IPS-18a (cell line): ENCODE results near the gene CFAP210.

Source experiments
- H3K27ac ChIP-seq: one replicate; pipeline ENCODE4 v1.5.1; 2013; ENCODE audit warnings: low read length
- H3K27me3 ChIP-seq: one replicate; pipeline ENCODE4 v1.6.1; 2013; ENCODE audit warnings: mild to moderate bottlenecking, low read length; ENCODE audit not compliant: control insufficient read depth, insufficient read depth
- H3K36me3 ChIP-seq: one replicate; pipeline ENCODE4 v1.6.1; 2013; ENCODE audit warnings: low read depth, low read length; ENCODE audit not compliant: control insufficient read depth
- H3K4me1 ChIP-seq: one replicate; pipeline ENCODE4 v1.6.1; 2013; ENCODE audit warnings: low read depth, low read length; ENCODE audit not compliant: control insufficient read depth
- H3K4me3 ChIP-seq: one replicate; pipeline ENCODE4 v1.5.1; 2013; ENCODE audit warnings: low read length
- H3K9ac ChIP-seq: one replicate; pipeline ENCODE4 v1.6.1; 2013; ENCODE audit warnings: mild to moderate bottlenecking, low read length, moderate library complexity
- H3K9me3 ChIP-seq: one replicate; pipeline ENCODE4 v1.6.1; 2013; ENCODE audit warnings: low read depth, low read length; ENCODE audit not compliant: control insufficient read depth

CFAP210 gene

DNA sequence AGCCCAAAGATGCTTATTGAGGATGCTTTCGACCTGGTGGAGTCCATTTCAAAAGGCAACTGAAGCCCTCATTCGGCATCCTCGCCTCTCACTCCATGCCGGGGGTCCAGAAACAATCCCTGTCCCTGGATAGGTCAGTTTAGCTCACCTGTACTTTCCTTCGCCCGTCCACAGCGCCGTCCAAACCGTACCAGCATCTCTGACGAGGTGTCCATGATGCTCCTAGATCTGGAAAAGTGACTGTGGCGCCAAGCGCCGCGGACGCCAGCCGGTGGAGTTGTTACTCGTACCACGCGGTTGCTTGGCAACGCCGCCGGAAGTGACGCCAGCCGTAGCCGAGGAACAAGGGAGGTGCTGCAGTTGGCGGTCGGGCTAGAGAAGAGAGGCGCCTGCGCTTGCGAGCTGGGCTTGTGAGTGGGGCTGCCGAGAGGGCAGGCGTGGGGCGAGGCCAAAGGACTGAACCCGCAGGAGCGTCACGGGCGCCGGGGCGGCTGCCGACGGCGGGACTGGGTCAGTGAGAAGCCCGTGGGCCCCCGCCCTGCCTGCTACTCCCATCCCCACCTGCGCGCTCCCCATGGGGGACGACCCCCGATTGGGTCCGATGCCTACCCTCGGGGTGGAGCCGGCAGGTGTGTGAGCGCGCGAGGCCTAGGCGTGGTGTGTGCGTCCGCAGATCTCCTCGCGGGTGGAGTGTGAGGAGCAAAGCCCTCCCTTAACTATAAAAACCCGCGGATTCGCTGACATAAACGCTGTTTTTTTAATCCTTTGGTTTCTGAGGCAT, at the start of gene CFAP210, which contains the start of gene PHOSPHO2:
Gene CFAP210, minus strand, starts transcription at position 293 of the 781 bp plus-strand sequence. Its CDS starts 78 bp downstream, at position 215.
Gene PHOSPHO2, plus strand, starts transcription at position 357 of the 781 bp plus-strand sequence. CDS start 6,503 bp downstream, outside the sequence.
- Histone ChIP-seq H3K9ac (peak within 1 kb of the TSS; percentile 92), H3K9me3 (no peaks in the 10 kb centered on the region), H3K36me3 (peaks cover 14% of the 10 kb centered on the region), H3K4me3 (peak within 1 kb of the TSS; percentile 96), H3K27ac (peak within 1 kb of the TSS; percentile 86), H3K27me3 (no peaks in the 10 kb centered on the region), H3K4me1 (no peaks in the 10 kb centered on the region)

- Histone ChIP-seq H3K9me3 (no peaks in the 10 kb centered on the region), H3K4me3 (no peak overlapping the region), H3K27ac (no peak overlapping the region), H3K27me3 (no peaks in the 10 kb centered on the region), H3K9ac (no peak overlapping the region), H3K36me3 (peaks cover 59% of the 10 kb centered on the region), H3K4me1 (no peaks in the 10 kb centered on the region)
Measured at GRCh38 chr2:169743549-169743948, 49.3 kb upstream of the CFAP210 start.

DNA sequence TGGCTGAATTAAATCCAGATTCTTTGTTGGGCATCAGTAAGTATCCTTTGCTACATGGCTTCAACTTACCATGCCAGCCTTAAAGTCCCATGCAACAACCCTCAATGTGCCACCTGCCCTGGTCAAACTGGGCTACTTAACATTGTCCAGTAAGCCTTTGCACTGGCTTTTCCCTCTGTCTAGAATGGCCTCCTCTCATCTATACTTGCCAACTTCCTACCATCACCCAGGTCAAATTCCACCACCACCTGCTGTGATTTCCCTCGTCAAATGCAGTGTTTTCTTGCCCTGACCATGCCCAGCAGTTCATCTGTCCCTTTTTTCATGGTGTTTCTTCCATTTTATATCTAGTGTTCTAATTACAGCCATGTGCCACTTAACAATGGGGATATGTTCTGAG, 45.1 kb upstream of the CFAP210 start:
- H3K27ac ChIP-seq = no peak overlapping the region
- no peak overlapping the region for H3K4me3 ChIP-seq
- H3K36me3 ChIP-seq = peaks cover 50% of the 10 kb centered on the region
- no peaks in the 10 kb centered on the region for H3K9me3 ChIP-seq
- H3K27me3 ChIP-seq = no peaks in the 10 kb centered on the region
- H3K9ac ChIP-seq = no peak overlapping the region
- H3K4me1 ChIP-seq = peaks cover 17% of the 10 kb centered on the region

GRCh38 chr2:169738566-169739229, 44.5 kb upstream of the CFAP210 start:
- Histone ChIP-seq H3K36me3 (peaks cover 45% of the 10 kb centered on the region), H3K4me3 (no peak overlapping the region), H3K4me1 (peaks cover 17% of the 10 kb centered on the region)

DNA sequence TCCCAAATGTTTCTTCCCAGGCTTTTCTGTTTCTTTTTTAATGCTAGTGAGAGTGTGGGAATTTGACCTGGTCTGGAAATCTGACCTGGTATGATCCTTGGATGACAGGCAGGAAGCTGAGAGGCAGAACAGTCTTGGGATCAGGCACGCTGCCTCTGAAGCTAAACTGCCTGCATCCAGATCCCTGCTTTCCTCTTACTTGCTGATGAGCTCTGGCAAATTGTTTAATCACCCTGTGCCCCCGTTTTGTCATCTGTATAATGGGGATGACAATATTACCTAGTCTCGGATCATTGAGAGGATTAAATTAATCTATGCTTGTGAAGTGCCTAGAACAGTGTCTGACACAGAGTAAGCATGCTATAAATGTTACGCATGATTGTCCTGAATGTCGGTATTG, 42.7 kb upstream of the CFAP210 start:
- peaks cover 21% of the 10 kb centered on the region for H3K4me1 ChIP-seq
- H3K27me3 ChIP-seq = peaks cover 11% of the 10 kb centered on the region
- peak overlapping the region; percentile 86 for H3K4me3 ChIP-seq
- no peak overlapping the region for H3K9ac ChIP-seq
- H3K9me3 ChIP-seq = no peaks in the 10 kb centered on the region
- H3K36me3 ChIP-seq = peaks cover 28% of the 10 kb centered on the region
- H3K27ac ChIP-seq = no peak overlapping the region

More at GRCh38 chr2:169738566-169739229, 44.5 kb upstream of the CFAP210 start:
- Histone ChIP-seq H3K9ac (no peak overlapping the region), H3K27me3 (no peaks in the 10 kb centered on the region), H3K27ac (no peak overlapping the region), H3K9me3 (no peaks in the 10 kb centered on the region)

DNA sequence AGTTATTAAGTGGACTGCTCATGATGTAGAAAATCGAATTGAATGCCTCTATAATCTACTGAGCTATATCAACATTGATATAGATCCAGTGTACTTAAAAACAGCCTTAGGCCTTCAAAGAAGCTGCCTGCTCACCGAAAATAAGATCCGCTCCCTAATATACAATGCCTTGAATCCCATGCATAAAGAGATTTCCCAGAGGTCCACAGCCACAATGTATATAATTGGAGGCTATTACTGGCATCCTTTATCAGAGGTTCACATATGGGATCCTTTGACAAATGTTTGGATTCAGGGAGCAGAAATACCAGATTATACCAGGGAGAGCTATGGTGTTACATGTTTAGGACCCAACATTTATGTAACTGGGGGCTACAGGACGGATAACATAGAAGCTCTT, 41.4 kb upstream of the CFAP210 start:
- Histone ChIP-seq H3K4me3 (peak overlapping the region; percentile 86), H3K27me3 (peaks cover 11% of the 10 kb centered on the region), H3K4me1 (peaks cover 21% of the 10 kb centered on the region), H3K27ac (no peak overlapping the region), H3K9ac (peak overlapping the region; percentile 82), H3K36me3 (peaks cover 16% of the 10 kb centered on the region), H3K9me3 (no peaks in the 10 kb centered on the region)

DNA sequence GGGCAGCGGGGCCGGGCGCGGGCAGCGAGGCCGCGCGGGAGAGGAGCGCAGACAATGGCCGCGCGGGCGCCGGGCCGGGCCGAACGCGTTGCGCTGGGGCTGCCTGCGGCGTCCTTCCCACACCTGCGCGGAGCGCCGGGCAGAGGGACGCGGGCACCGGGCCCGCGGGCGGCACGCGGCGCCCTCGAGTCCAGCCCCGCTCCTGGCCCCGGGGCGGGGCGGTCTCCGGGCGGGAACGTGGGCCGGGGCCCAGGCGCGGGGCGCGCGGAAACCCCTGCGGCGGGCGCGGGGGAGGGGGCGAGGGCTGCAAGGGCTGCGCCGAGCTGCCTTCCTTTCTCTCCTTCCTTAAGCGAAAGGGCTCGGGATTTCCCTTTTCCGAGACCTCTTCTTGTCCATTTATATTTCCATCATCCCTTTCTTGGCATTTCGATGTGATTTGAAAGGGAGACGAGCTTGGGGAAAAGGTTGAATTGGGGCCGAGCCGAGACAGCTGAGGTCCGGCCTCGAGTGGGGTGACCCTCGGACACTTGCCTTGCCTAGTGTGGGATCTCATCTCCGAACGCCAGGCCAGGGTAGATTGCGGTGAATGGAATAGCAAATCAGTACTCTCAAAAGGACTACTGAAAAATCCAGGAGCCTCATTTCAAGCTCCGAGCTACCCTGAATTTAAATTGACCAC, 40.1 kb upstream of the CFAP210 start:
- Histone ChIP-seq H3K4me3 (peak overlapping the region; percentile 86), H3K9me3 (no peaks in the 10 kb centered on the region), H3K4me1 (peaks cover 21% of the 10 kb centered on the region), H3K36me3 (peaks cover 8% of the 10 kb centered on the region), H3K27me3 (peaks cover 11% of the 10 kb centered on the region), H3K9ac (peak overlapping the region; percentile 82), H3K27ac (no peak overlapping the region)

DNA sequence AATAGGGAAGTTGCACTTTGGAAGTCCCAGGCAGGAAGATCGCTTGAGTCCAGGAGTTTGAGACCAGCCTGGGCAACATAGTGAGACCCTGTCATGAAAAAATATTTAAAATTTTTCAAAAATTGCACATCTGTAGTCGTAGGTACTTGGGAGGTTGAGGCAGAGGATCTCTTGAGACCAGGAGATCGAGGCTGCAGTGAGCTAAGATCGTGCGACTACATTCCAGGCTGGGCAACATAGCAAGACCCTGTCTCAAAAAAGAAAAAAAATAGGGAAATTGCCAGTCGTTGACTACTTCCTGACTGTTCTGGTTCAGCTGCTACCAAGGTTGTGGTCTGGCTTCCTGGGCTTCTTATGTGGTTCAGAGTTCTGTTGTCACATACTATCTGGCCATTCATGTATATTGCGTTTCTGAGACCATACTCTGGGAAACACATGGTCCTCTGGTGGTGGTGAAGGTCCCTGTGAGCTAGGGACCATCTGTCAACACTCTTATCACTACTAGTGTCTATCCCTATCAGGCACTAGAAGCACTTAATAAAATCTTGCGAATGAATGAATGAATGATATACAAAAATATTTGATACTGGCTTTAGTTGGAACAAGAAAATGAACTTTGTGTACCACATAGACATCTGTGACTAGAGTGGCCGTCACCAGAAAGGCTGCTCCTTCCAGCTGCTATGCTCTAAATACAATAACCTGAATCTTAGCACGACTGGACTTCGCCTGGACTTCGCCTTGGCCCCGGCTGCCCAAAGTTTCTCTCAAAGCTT, 38.6 kb upstream of the CFAP210 start:
- Histone ChIP-seq H3K27ac (no peak overlapping the region), H3K36me3 (peaks cover 8% of the 10 kb centered on the region), H3K4me3 (peak overlapping the region; percentile 75), H3K27me3 (peaks cover 11% of the 10 kb centered on the region), H3K9me3 (no peaks in the 10 kb centered on the region), H3K9ac (peak overlapping the region; percentile 66), H3K4me1 (peaks cover 24% of the 10 kb centered on the region)

- no peak overlapping the region for H3K27ac ChIP-seq
- H3K9me3 ChIP-seq = no peaks in the 10 kb centered on the region
- H3K27me3 ChIP-seq = peaks cover 11% of the 10 kb centered on the region
- H3K4me1 ChIP-seq = peaks cover 24% of the 10 kb centered on the region
- peaks cover 8% of the 10 kb centered on the region for H3K36me3 ChIP-seq
- no peak overlapping the region for H3K4me3 ChIP-seq
- no peak overlapping the region for H3K9ac ChIP-seq
Measured at GRCh38 chr2:169732075-169732474, 37.9 kb upstream of the CFAP210 start.

DNA sequence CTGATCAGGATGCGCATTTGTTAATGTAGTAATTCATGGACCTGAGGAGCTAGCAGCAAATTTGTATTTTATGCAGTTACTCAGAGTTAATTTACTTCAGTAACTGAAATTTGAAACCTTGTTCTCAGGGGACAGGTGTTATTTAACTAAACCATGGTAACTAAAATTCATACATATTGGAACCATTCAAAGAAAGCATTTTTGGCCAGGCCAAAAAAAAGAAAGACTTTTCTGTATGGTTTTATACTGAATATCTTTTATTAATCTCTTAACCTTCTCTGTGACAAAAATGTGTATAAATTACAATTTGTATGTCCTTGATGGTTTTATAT, 35.0 kb upstream of the CFAP210 start:
- Histone ChIP-seq H3K36me3 (no peaks in the 10 kb centered on the region), H3K9me3 (no peaks in the 10 kb centered on the region), H3K4me3 (no peak overlapping the region), H3K9ac (no peak overlapping the region), H3K27me3 (peaks cover 11% of the 10 kb centered on the region), H3K4me1 (peaks cover 7% of the 10 kb centered on the region), H3K27ac (no peak overlapping the region)

DNA sequence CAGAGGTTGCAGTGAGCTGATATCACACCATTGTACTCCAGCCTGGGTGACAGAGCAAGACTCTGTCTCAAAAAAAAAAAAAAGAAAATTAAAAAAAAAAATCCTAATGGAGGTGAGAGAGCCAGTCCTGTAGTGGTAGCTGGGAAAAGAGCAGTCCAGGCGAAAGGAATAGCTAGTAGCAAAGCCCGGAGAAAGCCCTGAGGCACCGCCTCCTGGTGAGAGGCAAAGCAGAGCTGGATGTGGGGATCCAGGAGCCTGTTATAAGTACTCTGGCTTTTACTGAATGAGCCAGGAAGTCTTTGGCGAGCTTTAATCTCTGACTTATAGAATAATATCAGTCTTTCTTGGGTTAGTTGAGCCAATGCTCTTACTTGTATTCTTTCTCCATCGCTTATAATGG, 32.9 kb upstream of the CFAP210 start:
- no peaks in the 10 kb centered on the region for H3K36me3 ChIP-seq
- H3K4me3 ChIP-seq = no peak overlapping the region
- peaks cover 3% of the 10 kb centered on the region for H3K4me1 ChIP-seq
- no peak overlapping the region for H3K27ac ChIP-seq
- H3K9ac ChIP-seq = no peak overlapping the region
- H3K9me3 ChIP-seq = no peaks in the 10 kb centered on the region
- H3K27me3 ChIP-seq = no peaks in the 10 kb centered on the region
